Measurements from ENCODE around the gene GNE.

- TF ChIP-seq CTCF (IDR thresholded peaks at IDR 0.05; ENCODE audit: low read length): no peak
- TF ChIP-seq EZH2 (IDR thresholded peaks at IDR 0.05; ENCODE audit: borderline replicate concordance, low read length): no peak
Observed at GRCh38 chr9:36249189-36249588, 9.1 kb downstream of the GNE start.

Measured in OCI-LY1 (cell line).